Trophoblast cell (in vitro differentiated cells and primary cell): ENCODE results near the gene MAML3.

Experiments
- DNase-seq, 2 donors: peaks; one replicate each; pipeline ENCODE4 v3.0.0-alpha.2; 2016
- H2AFZ ChIP-seq: 2 replicates; pipeline ENCODE4 v1.6.1; 2013; ENCODE audit warnings: low read length, moderate library complexity, mild to moderate bottlenecking; ENCODE audit not compliant: insufficient read depth, poor library complexity
- H2AK5ac ChIP-seq: 2 replicates; pipeline ENCODE4 v1.6.1; 2013; ENCODE audit warnings: mild to moderate bottlenecking, low read length
- H2BK120ac ChIP-seq: 2 replicates; pipeline ENCODE4 v1.6.1; 2013; ENCODE audit warnings: low read length, mild to moderate bottlenecking, moderate library complexity; ENCODE audit not compliant: insufficient read depth, poor library complexity
- H2BK12ac ChIP-seq: 2 replicates; pipeline ENCODE4 v1.6.1; 2013; ENCODE audit warnings: mild to moderate bottlenecking, low read length, moderate library complexity
- H2BK5ac ChIP-seq: 2 replicates; pipeline ENCODE4 v1.6.1; 2013; ENCODE audit warnings: low read length, low read depth, moderate library complexity, mild to moderate bottlenecking; ENCODE audit not compliant: poor library complexity
- H3K14ac ChIP-seq: 2 replicates; pipeline ENCODE4 v1.6.1; 2013; ENCODE audit warnings: mild to moderate bottlenecking, low read length
- H3K18ac ChIP-seq: 2 replicates; pipeline ENCODE4 v1.6.1; 2013; ENCODE audit warnings: mild to moderate bottlenecking, low read length
- H3K23ac ChIP-seq: 2 replicates; pipeline ENCODE4 v1.6.1; 2013; ENCODE audit warnings: low read length
- H3K27ac ChIP-seq: 2 replicates; pipeline ENCODE4 v1.5.1; 2013; ENCODE audit warnings: low read depth, mild to moderate bottlenecking, inconsistent platforms, low read length, moderate library complexity
- H3K27me3 ChIP-seq: 2 replicates; pipeline ENCODE4 v1.6.1; 2013; ENCODE audit warnings: inconsistent platforms, mild to moderate bottlenecking, low read length, moderate library complexity; ENCODE audit not compliant: insufficient read depth
- H3K36me3 ChIP-seq, 2 experiments: 1 replicate in 1 of 2; 2 replicates in 1 of 2; pipeline ENCODE4 v1.6.1; 2013; ENCODE audit warnings: low read length in 2 of 2, mild to moderate bottlenecking in 2 of 2, moderate library complexity in 1 of 2; ENCODE audit not compliant: insufficient read depth in 2 of 2, control insufficient read depth in 1 of 2
- H3K4ac ChIP-seq: 2 replicates; pipeline ENCODE4 v1.6.1; 2013; ENCODE audit warnings: low read depth, mild to moderate bottlenecking, low read length, moderate library complexity
- H3K4me1 ChIP-seq, 2 experiments: 1 replicate in 1 of 2; 2 replicates in 1 of 2; pipeline ENCODE4 v1.6.1; 2013; ENCODE audit warnings: low read length in 2 of 2, mild to moderate bottlenecking in 2 of 2, moderate library complexity in 1 of 2; ENCODE audit not compliant: insufficient read depth in 2 of 2, control insufficient read depth in 1 of 2
- H3K4me2 ChIP-seq: 2 replicates; pipeline ENCODE4 v1.6.1; 2013; ENCODE audit warnings: inconsistent platforms, mild to moderate bottlenecking, low read length, moderate library complexity
- H3K4me3 ChIP-seq: 2 replicates; pipeline ENCODE4 v1.5.1; 2013; ENCODE audit warnings: mild to moderate bottlenecking, low read depth, low read length, inconsistent platforms
- H3K79me1 ChIP-seq: one replicate; pipeline ENCODE4 v1.6.1; 2013; ENCODE audit warnings: low read length
- H3K79me2 ChIP-seq: 2 replicates; pipeline ENCODE4 v1.6.1; 2013; ENCODE audit warnings: low read length, mild to moderate bottlenecking; ENCODE audit not compliant: control insufficient read depth, insufficient read depth, poor library complexity
- H3K9ac ChIP-seq: 2 replicates; pipeline ENCODE4 v1.6.1; 2013; ENCODE audit warnings: mild to moderate bottlenecking, low read length
- H3K9me3 ChIP-seq: 2 replicates; pipeline ENCODE4 v1.6.1; 2013; ENCODE audit warnings: low read depth, mild to moderate bottlenecking, control low read depth, inconsistent platforms, low read length; ENCODE audit not compliant: insufficient read depth
- H4K12ac ChIP-seq: 2 replicates; pipeline ENCODE4 v1.6.1; 2013; ENCODE audit warnings: low read depth, mild to moderate bottlenecking, low read length, moderate library complexity
- H4K8ac ChIP-seq: 2 replicates; pipeline ENCODE4 v1.6.1; 2013; ENCODE audit warnings: low read depth, mild to moderate bottlenecking, low read length, moderate library complexity
- H4K91ac ChIP-seq: one replicate; pipeline ENCODE4 v1.6.1; 2013; ENCODE audit warnings: low read depth, mild to moderate bottlenecking, low read length, moderate library complexity
- WGBS: extraction: QIAGEN DNeasy Blood & Tissue Kit; methylation state at CpG from one replicate; pipeline ENCODE4 v1.1.7; 2013; ENCODE audit warnings: missing lambda C conversion rate; ENCODE audit not compliant: insufficient read length, insufficient coverage; ENCODE audit errors: extremely low coverage; 5-methylcytosine and 5-hydroxymethylcytosine counted together

MAML3 gene

DNA sequence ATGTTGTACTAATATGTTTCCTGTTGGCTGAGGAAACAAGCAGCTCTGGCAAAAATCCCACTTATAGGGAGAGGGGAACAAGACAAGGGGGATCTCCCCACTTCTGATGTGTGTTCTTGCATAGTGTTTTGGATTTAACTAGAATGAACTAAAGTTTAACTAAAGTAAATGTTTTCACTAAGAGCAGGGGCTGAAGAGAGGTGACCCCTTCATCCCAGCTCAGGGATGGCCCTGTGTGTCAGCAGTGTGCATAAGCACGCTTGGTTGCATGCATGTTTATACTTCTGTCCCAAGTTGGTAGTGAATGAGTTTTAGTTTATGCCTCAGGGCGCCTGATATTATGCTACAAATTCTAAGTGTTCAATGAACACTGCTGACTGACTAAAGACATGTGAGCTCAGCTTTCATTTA is 319.0 kb downstream of the MAML3 start:
- no CpG with 5 or more reads among the region's 2 CpGs for WGBS
- Histone ChIP-seq H3K14ac (no peak overlapping the region), H3K27ac (no peak overlapping the region), H3K79me2 (no peaks in the 10 kb centered on the region), H3K18ac (no peak overlapping the region), H4K12ac (no peak overlapping the region), H3K27me3 (no peaks in the 10 kb centered on the region), H2BK5ac (no peak overlapping the region), H2AK5ac (no peak overlapping the region), H3K4me2 (no peak overlapping the region), H3K79me1 (no peaks in the 10 kb centered on the region), H3K9ac (no peak overlapping the region), H3K23ac (no peak overlapping the region), H3K9me3 (peaks cover 3% of the 10 kb centered on the region), H3K4me1 (no peaks in the 10 kb centered on the region), H3K4ac (no peak overlapping the region), H4K91ac (no peak overlapping the region), H2BK120ac (no peak overlapping the region), H4K8ac (no peak overlapping the region), H2AFZ (no peak overlapping the region), H3K4me3 (no peak overlapping the region), H2BK12ac (no peak overlapping the region), H3K36me3 (peaks cover 0 to 3% of the 10 kb centered on the region in 2 experiments)
- DNase-seq, result no peak

DNA sequence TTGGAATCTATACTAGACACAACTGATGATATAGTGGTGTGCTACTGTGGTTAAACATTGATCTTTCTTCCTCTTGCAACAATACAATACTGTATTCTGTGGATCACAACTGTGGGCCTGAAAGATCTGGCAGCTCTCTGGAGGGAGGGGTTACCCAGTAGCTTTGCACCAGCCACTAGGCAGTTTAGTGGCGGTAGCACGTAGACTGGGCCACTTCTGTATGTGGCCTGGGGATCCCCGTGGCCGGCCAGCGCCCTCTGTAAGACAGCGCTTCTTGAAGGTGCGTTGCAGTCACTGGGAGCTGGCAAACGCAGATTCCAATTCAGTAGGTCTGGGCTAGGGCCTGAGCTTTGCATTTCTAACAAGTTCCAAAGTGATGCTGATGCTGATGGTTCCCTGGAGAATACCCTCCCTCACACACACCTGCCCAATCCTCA is 319.7 kb downstream of the MAML3 start:
- Histone ChIP-seq H4K12ac (no peak overlapping the region), H3K4me3 (no peak overlapping the region), H2AFZ (no peak overlapping the region), H3K4me1 (no peaks in the 10 kb centered on the region), H4K8ac (no peak overlapping the region), H2BK120ac (no peak overlapping the region), H3K79me1 (no peaks in the 10 kb centered on the region), H3K9me3 (peaks cover 3% of the 10 kb centered on the region), H3K23ac (no peak overlapping the region), H3K36me3 (peaks cover 0 to 3% of the 10 kb centered on the region in 2 experiments), H2BK12ac (no peak overlapping the region), H4K91ac (no peak overlapping the region), H3K4me2 (no peak overlapping the region), H2AK5ac (no peak overlapping the region), H2BK5ac (no peak overlapping the region), H3K9ac (no peak overlapping the region), H3K27ac (no peak overlapping the region), H3K27me3 (no peaks in the 10 kb centered on the region), H3K4ac (no peak overlapping the region), H3K14ac (no peak overlapping the region), H3K79me2 (no peaks in the 10 kb centered on the region), H3K18ac (no peak overlapping the region)
- no CpG with 5 or more reads among the region's 8 CpGs for WGBS
- DNase-seq, result no peak

DNA sequence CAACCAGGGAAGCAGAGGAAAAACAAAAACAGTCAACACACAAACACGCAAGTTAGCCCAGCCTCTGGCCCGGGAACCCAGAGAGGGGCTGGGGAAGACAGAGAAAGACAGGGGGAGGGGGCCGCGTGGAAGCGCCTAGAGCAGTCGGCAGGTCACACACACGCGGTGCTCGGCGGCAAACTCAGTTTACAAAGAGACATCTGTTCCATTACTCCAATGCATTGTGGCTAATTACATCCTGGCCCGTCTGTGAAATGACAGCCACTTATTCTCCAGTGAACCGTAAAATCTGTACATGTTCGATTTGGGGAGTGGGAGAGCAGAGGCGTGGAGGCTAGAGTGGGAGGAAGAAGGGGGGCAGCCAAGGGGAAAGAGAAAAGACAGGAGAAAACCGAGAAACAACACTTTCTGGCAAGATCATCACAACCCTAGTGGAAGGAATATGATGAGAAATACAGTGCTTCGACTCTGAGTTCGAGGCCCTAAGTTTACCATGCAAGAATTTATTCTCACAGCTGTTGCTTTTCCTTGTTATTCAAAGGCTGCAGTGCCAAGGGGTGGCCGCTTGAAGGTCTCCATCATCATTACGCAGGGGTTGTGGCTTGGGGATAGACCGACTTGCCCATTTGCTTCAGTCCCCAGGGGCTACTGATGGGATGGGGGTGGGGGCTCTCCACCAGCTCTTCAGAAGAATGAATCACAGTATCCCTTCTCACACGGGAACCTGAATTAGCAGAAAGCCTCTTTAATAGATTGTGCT is 320.7 kb downstream of the MAML3 start:
- Histone ChIP-seq H2BK12ac (no peak overlapping the region), H3K4me1 (no peaks in the 10 kb centered on the region), H3K36me3 (peaks cover 0 to 3% of the 10 kb centered on the region in 2 experiments), H3K14ac (no peak overlapping the region), H3K9ac (no peak overlapping the region), H4K8ac (no peak overlapping the region), H3K23ac (no peak overlapping the region), H3K79me2 (no peaks in the 10 kb centered on the region), H3K79me1 (no peaks in the 10 kb centered on the region), H2AFZ (no peak overlapping the region), H3K18ac (no peak overlapping the region), H3K4me2 (no peak overlapping the region), H4K91ac (no peak overlapping the region), H3K27ac (no peak overlapping the region), H2BK120ac (no peak overlapping the region), H2AK5ac (no peak overlapping the region), H2BK5ac (no peak overlapping the region), H3K4me3 (no peak overlapping the region), H3K27me3 (no peaks in the 10 kb centered on the region), H3K9me3 (peaks cover 3% of the 10 kb centered on the region), H3K4ac (no peak overlapping the region), H4K12ac (no peak overlapping the region)
- DNase-seq, result no peak
- no CpG with 5 or more reads among the region's 21 CpGs for WGBS

DNA sequence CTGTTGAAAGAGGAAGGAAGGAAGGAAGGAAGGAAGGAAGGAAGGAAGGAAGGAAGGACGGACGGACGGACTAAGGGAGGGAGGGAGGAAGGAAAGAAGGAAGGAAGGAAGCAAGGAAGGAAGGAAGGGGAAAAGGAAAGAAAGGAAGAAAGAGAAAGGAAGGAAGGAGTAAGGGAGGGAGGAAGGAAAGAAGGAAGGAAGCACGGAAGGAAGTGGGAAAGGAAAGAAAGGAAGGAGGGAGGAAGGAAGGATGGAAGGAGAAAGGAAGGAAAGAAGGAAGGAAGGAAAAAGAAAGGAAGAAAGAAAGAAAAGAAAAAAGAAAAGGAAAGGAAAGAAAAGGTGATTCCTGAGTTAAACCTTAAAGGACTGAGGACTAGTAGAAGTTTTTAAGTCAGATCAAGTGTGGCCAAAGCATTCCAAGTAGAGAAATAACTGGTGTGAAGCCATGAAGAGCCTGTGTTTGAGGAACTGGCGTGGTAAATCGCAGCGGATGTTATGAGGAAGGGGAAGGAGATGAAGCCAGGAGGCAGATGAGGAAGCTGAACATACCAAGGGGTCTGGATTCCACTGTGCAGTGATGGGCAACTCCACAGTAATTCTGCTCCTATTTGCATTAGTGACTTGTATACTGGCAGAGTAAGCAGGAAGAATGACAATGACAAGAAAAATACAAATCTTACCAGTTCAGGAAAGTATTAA is 324.9 kb downstream of the MAML3 start:
- H3K9ac ChIP-seq, result no peak overlapping the region
- no peak overlapping the region for H3K18ac ChIP-seq
- H3K9me3 ChIP-seq, result peaks cover 3% of the 10 kb centered on the region
- H3K4me3 ChIP-seq, result no peak overlapping the region
- H4K91ac ChIP-seq, result no peak overlapping the region
- no peak overlapping the region for H4K8ac ChIP-seq
- peaks cover 2 to 3% of the 10 kb centered on the region in 2 experiments for H3K36me3 ChIP-seq
- no peak overlapping the region for H3K27ac ChIP-seq
- H2AFZ ChIP-seq, result no peak overlapping the region
- H3K4ac ChIP-seq, result no peak overlapping the region
- no peaks in the 10 kb centered on the region for H3K4me1 ChIP-seq
- no peak overlapping the region for H2AK5ac ChIP-seq
- no peaks in the 10 kb centered on the region for H3K79me2 ChIP-seq
- no peak overlapping the region for H2BK12ac ChIP-seq
- no peaks in the 10 kb centered on the region for H3K27me3 ChIP-seq
- H2BK120ac ChIP-seq, result no peak overlapping the region
- WGBS, result 91% methylated on average over 1 of the region's 7 CpGs
- H3K23ac ChIP-seq, result no peak overlapping the region
- no peaks in the 10 kb centered on the region for H3K79me1 ChIP-seq
- DNase-seq, result no peak
- H4K12ac ChIP-seq, result no peak overlapping the region
- no peak overlapping the region for H3K14ac ChIP-seq
- no peak overlapping the region for H2BK5ac ChIP-seq
- H3K4me2 ChIP-seq, result no peak overlapping the region
